HG03103 (cell line): ENCODE data around the gene FOXN3.
"Not testable (repeated sequence)": the region's sequence is repeated elsewhere in the genome, so short reads cannot be mapped to it uniquely, and the experiment has no call there.

Experiments used
- ATAC-seq: cut with Tn5 transposase; IDR thresholded peaks from one replicate; pipeline ENCODE4 v1.9.1; 2021; ENCODE audit warnings: low read depth; ENCODE audit not compliant: unreplicated experiment

FOXN3 gene

DNA sequence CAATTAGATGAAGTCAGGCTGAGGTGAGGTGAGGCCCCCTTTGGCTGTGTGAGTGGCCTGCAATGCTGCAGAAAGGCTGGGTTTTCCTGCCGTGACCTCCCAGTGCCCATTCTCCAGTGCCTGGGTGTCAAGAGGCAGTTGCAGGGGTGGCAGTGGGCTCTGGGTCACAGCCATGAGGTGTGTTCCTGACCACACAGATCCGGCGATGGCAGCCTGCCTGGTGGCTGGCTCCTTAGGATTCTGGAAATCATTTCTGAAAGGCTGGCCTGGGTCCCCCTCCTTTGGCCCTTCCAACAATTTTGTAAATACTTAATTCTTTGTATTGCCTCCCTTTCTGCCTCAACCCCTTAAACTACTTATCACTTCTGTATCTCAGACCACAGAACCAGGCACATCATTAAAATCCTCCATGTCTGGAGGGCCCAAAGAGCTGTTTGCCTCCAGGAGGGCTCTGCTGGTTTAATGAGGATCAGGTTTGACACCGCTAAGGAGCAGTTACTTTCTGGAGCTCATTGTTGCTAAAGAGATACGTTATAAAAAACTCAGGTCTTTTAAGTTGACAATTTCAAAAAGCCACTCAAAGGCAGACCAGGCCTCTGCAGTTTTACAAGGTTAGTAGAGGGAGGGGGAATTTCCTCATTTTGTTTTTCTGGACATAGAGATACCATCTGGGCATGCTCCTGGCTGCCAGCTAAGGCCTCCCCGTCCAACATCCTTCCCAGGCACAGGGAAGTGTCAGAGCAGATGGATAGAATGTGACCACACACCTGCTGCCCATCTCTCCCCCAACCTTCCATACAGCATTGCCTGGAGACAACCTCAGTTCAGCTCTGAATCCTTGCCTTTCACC lies 204.4 kb downstream of the FOXN3 start:
- no peak for ATAC-seq

DNA sequence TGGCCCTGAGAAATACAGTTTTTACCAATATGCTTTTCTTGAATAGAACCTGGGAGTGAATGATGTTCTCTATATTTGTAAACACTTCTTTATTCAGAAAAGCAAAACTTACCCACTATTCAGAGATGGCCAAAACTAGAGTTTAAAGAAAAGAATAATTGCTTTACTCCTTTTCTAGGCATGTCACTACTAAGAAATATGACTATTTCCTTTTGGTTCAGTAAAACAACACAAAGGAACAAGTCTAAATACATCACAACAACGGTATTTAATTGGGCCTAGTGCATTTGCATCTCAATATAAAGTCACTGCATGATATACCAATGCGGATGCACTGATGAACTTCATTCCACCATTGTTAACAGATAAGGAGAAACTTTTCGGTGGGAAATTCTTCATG lies 207.5 kb downstream of the FOXN3 start:
- no peak for ATAC-seq

- ATAC-seq, result no peak
Measured at GRCh38 chr14:89207925-89208328, 209.1 kb downstream of the FOXN3 start.

GRCh38 chr14:89206389-89207031 lies 210.5 kb downstream of the FOXN3 start:
- ATAC-seq, result no peak

DNA sequence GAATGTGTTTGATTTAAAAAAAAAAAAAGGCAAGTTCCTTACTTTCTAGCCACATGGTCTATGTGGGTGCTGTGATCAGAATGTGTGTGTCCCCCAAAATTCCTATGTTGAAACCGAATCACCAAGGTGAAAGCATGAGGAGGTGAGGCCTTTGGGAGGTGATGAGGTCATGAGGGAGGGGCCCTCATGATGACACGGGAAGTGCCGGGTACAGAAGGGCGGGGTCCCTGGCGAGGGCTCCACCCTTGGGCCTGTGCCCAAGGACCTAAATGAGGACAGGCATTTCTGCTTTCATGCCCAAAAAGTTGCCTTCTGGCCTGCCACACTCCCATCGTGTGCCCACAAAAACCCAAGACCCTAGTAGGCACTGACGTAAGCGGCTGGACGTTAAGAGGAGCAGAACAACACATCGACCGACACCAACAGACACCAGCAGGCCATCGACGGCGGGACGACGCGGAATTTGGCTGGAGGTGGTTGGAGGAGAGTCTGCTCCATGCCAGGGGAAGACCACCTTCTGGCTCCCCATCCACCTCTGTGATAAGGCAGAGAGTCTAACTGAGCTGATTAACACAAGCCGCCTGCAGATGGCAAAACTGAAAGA lies 211.8 kb downstream of the FOXN3 start:
- ATAC-seq, result no peak

DNA sequence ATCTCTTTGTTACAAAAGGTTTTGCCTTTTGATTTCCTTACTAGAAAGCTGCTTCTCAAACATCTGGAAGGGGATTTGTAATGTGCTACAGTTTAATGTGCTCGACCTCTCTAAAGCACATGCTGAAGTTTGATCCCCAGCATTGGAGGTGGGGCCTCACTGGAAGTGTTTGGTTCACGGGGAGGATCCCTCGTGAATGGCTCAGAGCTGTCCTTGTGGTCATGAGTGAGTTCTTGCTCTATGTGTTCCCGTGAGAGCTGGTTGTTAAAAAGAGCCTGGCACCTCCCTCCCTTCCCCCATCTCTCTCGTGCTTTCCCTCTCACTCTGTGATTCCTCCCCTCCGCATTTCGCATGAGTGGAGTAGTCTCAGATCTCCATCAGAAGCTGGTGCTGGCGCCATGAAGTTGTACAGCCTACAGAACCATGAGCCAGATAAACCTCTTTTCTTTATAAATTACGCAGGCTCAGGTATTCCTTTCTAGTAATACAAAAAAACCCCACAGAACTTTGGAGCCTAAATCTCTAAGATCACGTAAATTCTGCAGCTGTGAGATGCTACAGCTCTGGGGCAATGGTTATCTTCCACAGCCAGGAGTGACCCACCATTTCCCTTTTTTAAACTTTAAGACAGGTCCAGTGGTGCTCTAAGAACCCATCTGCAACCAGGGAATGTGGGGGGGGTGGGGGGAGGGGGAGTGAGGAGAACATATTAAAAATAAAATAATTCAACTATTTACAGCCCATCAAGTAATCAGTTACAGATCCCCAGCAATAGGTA lies 214.4 kb downstream of the FOXN3 start:
- no peak for ATAC-seq

DNA sequence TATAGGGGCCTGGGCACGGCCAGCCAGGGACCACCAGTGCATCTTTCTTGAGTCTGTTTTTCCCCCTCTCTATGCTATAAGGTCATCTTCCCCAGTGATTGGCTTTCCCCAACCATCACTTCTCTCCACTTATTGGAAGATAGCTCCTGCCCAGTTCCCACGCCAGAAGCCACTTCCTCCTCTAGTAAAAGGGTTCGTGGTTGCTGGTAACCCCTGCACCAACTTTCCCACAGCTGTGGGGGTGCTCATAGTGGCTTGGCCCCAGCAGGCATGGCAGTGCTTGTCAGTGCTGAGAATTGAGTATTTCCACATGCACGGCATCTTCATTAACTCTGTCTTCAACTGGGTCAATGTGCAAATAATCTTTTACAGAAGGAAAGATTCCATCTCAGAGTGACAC lies 215.4 kb downstream of the FOXN3 start:
- no peak for ATAC-seq

DNA sequence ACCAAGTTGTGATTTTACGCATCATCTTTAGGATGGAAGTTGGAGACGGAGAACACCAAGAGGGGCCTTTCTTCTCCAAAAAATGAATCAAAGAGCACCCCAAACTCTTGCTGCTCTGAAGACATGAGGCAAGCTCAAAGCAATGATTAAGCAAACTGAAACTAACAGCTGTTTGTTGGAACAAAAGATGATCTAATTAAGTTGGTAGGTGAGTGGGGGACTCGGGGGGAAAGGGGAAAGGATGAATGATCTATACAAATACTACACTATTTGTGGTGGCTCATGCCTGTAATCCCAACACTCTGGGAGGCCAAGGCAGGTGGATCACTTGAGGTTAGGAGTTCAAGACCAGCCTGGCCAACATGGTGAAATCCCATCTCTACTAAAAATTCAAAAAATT lies 217.7 kb downstream of the FOXN3 start:
- ATAC-seq, result not testable (repeated sequence)

GRCh38 chr14:89198544-89199329 lies 218.3 kb downstream of the FOXN3 start:
- no peak for ATAC-seq

- ATAC-seq, result no peak
Measured at GRCh38 chr14:89197623-89198022, 219.4 kb downstream of the FOXN3 start.

GRCh38 chr14:89196545-89196944 lies 220.5 kb downstream of the FOXN3 start:
- no peak for ATAC-seq

- no peak for ATAC-seq
Measured at GRCh38 chr14:89194376-89194775, 222.7 kb downstream of the FOXN3 start.

DNA sequence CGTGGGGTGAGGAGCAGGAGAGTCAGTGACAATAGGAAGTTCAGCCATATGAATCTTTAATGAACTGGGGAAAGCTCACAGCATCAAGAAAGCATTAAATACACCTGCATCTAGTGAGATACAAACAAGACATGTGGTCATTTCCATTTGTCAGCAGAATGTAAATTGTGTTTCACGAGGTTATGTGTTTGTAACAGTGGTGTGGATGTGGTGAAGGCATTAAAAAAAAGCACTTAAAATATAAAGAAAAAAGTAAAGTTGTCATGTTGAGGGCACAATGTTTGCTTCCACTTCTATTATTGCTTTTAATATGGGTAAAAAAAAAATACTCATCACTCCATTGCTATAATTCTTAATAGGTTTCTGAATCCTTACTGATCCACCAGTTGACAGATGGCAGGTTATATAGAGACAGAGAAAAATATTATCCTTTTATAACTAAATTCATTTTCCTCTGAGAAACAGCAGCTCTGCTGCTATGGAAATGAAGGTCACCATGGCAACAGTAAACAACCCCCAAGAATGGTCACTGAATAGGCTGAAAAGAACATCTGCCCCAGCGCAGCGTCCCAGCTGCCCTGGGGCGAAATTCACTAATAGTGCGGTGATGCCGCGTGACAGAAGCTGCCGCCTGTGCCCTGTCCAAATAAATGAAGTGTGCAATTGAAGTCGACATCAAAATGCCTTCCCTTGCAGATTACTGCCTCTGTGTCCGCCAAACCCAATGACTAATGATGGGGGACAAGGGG lies 226.1 kb downstream of the FOXN3 start:
- no peak for ATAC-seq

- no peak for ATAC-seq
Measured at GRCh38 chr14:89188492-89188891, 228.5 kb downstream of the FOXN3 start.

DNA sequence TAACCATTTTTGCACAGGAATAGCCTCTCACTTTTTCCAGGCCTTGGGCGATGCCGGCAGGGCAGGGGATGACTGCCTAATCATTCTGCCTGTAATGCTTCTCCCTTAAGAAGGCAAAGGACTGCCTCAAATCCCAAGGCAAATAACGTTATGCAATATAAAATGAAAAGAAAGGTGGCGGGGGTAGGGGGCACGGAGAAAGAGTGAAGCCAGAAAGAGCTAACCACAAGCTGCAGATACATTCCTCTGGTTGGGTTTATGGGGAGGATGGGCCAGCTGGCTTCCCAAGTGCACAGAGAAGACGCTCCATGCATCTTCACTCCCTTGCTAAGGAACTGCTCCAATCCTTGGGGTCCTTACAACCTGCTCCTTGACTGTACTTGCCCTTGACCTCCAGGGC lies 229.5 kb downstream of the FOXN3 start:
- ATAC-seq, result no peak

- ATAC-seq, result no peak
Measured at GRCh38 chr14:89186856-89187376, 230.1 kb downstream of the FOXN3 start.

- no peak for ATAC-seq
Measured at GRCh38 chr14:89185919-89186855, 230.8 kb downstream of the FOXN3 start.

DNA sequence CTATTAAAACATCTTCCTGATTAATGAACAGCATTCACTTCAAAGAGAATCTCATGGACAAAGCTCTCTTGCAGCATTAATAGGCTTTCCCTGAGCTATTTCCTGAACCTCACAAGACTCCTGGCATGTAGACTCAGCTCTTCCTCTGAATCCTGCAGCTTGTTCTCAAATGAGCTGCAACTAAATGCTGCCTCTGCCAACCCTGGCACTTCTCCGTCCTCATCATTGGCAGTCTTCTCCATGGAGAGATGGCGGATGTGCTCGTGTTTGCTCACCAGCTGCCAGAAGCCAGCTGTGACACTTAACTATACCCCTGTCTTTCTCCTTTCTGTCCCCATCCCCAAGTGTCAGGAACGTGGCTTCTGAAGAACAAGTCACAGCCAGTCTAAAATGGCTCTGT lies 232.1 kb downstream of the FOXN3 start:
- no peak for ATAC-seq
